BLaER1 treated with 17β-estradiol and CSF1 and Interleukin-3, amounts not matched to agents 10 nM and 100 nM (cell line): ENCODE data around the gene NAT8L.

Experiments
- H3K27ac ChIP-seq, 11 experiments: shearing (Covaris generic); formaldehyde crosslinking; 2 replicates each; pipeline ENCODE4 v1.8.1; 2022
- H3K27me3 ChIP-seq, 11 experiments: shearing (Covaris generic); formaldehyde crosslinking; 2 replicates each; pipeline ENCODE4 v1.8.1; 2022
- H3K36me3 ChIP-seq, 11 experiments: shearing (Covaris generic); formaldehyde crosslinking; 2 replicates each; pipeline ENCODE4 v1.8.1; 2022
- H3K4me1 ChIP-seq, 10 experiments: shearing (Covaris generic); formaldehyde crosslinking; 2 replicates each; pipeline ENCODE4 v1.8.1; 2022
- H3K4me2 ChIP-seq, 11 experiments: shearing (Covaris generic); formaldehyde crosslinking; 2 replicates each; pipeline ENCODE4 v1.8.1; 2022
- H3K4me3 ChIP-seq, 10 experiments: shearing (Covaris generic); formaldehyde crosslinking; 2 replicates each; pipeline ENCODE4 v1.8.1; 2022
- H3K9ac ChIP-seq, 11 experiments: shearing (Covaris generic); formaldehyde crosslinking; 2 replicates each; pipeline ENCODE4 v1.8.1; 2022
- H3K9me3 ChIP-seq, 11 experiments: shearing (Covaris generic); formaldehyde crosslinking; replicated peaks in 1 of 11; 2 replicates each; pipeline ENCODE4 v1.8.1; 2022
- H4K20me1 ChIP-seq, 11 experiments: shearing (Covaris generic); formaldehyde crosslinking; 2 replicates each; pipeline ENCODE4 v1.8.1; 2022
- Cebpa-rat ChIP-seq, 11 experiments: shearing (Covaris generic); IDR thresholded peaks; 2 replicates each; pipeline ENCODE4 v1.8.1; 2022

The NAT8L gene

DNA sequence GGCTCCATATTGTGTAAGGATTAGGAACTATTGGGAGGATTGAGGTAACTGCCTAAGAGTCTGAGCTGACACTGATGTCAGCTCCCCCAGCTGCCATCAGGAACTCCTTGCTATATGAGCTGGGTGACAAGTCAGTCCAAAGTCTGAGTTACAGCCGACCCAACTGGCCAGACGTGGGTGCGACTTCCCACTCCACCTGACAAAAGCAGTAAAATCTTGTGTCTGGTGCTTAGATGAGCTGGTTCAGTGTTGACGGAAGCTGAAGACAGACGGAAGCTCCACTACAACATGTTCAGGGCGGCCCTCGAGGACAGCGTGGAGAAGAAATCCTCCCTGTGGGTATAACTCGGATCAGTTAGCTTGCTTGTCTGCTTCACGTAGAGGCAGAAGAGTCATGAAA is 22.8 kb upstream of the NAT8L start:
- TF ChIP-seq Cebpa-rat (IDR thresholded peaks at IDR 0.05): no peak
- Histone ChIP-seq H3K27me3 (peaks cover 25 to 32% (median 28%) of the 10 kb centered on the region in 11 experiments), H3K4me3 (no peak overlapping the region)

GRCh38 chr4:2036866-2037265 is 22.3 kb upstream of the NAT8L start:
- H3K4me3 ChIP-seq: no peak overlapping the region
- no peaks in the 10 kb centered on the region for H3K36me3 ChIP-seq
- no peak for TF ChIP-seq Cebpa-rat (IDR thresholded peaks at IDR 0.05)
- H4K20me1 ChIP-seq: no peaks in the 10 kb centered on the region; a peak in 1 of 22 replicates
- H3K27ac ChIP-seq: no peak overlapping the region
- H3K27me3 ChIP-seq: peaks cover 29 to 37% (median 33%) of the 10 kb centered on the region in 11 experiments
- no peak overlapping the region for H3K9ac ChIP-seq
- H3K9me3 ChIP-seq: no peaks in the 10 kb centered on the region
- peaks cover 0 to 8% (median 6%) of the 10 kb centered on the region in 10 experiments; a peak in 14 of 20 replicates for H3K4me1 ChIP-seq
- peak overlapping the region in 1 of 11 experiments; percentile 23; a peak in 1 of 22 replicates for H3K4me2 ChIP-seq

More for the DNA sequence above, 22.8 kb upstream of the NAT8L start:
- Histone ChIP-seq H3K4me1 (peaks cover 0 to 4% (median 3%) of the 10 kb centered on the region in 10 experiments; a peak in 14 of 20 replicates), H4K20me1 (no peaks in the 10 kb centered on the region; a peak in 1 of 22 replicates), H3K9ac (no peak overlapping the region), H3K9me3 (no peaks in the 10 kb centered on the region), H3K36me3 (no peaks in the 10 kb centered on the region), H3K27ac (no peak overlapping the region), H3K4me2 (no peak overlapping the region)

- Histone ChIP-seq H3K27ac (no peak overlapping the region), H3K4me1 (peaks cover 15 to 37% (median 34%) of the 10 kb centered on the region in 10 experiments; a peak in 19 of 20 replicates), H4K20me1 (peaks cover 14 to 31% (median 27%) of the 10 kb centered on the region in 11 experiments), H3K9me3 (peaks cover 0 to 7% (median 0%) of the 10 kb centered on the region in 11 experiments; a peak in 1 of 22 replicates), H3K27me3 (peaks cover 29 to 39% (median 36%) of the 10 kb centered on the region in 11 experiments), H3K9ac (peak overlapping the region in 8 of 11 experiments; percentile 65 to 75 (median 74); a peak in 8 of 22 replicates), H3K4me2 (peak overlapping the region; percentile 93 to 100 (median 98)), H3K4me3 (peak overlapping the region; percentile 59 to 77 (median 70)), H3K36me3 (peaks cover 0 to 14% (median 10%) of the 10 kb centered on the region in 11 experiments; a peak in 10 of 22 replicates)
- TF ChIP-seq Cebpa-rat (IDR thresholded peaks at IDR 0.05): no peak
Measured at GRCh38 chr4:2040391-2041238, 18.5 kb upstream of the NAT8L start.

DNA sequence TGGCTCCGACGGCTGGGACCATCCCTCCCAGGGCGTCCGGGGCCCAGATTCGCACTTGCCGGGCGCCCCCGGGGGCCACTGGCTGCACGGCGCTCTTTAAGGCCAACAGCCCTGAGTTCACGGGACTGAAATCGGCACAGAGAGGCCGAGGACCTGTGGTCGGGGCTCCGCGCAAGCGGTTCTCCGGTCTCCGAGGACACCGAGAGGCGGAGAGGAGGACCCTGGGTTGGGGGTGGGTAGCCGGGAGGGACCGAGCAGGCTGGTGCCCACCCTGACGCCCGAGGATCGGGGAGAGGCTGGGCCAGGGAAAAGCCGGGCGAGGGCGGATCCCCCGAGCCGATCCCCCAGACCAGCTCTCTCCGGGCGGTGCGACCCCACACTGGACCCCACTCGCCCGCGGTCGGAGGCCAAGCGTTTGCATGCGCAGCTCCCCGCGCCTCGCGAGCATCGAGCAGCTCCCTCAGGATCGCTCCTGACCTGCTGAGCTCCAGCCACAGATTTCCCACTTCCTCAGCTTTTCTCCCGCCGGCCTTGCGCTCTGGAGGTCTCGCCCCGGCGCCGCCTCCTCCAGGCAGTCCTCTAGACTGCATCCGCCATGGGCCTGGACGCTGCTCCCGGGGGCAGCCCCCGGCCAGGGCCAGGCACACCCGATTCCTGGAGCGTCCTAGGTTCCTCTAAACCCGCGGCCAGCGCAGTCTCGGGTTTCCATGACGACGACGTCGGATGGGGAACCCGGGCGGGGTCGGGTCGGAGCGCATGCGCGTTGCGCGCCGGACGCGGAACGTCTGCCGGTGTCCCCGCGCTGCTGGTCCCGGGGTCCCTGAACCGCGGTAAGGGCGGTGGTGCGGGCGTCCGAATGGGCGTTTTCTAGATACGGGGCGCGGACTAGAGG is 17.6 kb upstream of the NAT8L start:
- peak overlapping the region; percentile 51 to 75 (median 73) for H3K9ac ChIP-seq
- H4K20me1 ChIP-seq: peaks cover 14 to 40% (median 36%) of the 10 kb centered on the region in 11 experiments
- H3K4me2 ChIP-seq: peak overlapping the region; percentile 93 to 100 (median 98)
- H3K9me3 ChIP-seq: peaks cover 0 to 7% (median 0%) of the 10 kb centered on the region in 11 experiments; a peak in 1 of 22 replicates
- peak overlapping the region in 7 of 11 experiments; percentile 21 to 65 (median 43); a peak in 7 of 22 replicates for H3K27ac ChIP-seq
- H3K27me3 ChIP-seq: peaks cover 33 to 47% (median 36%) of the 10 kb centered on the region in 11 experiments
- TF ChIP-seq Cebpa-rat (IDR thresholded peaks at IDR 0.05): no peak
- peak overlapping the region; percentile 59 to 77 (median 70) for H3K4me3 ChIP-seq
- H3K4me1 ChIP-seq: peaks cover 19 to 45% (median 42%) of the 10 kb centered on the region in 10 experiments; a peak in 19 of 20 replicates
- H3K36me3 ChIP-seq: peaks cover 0 to 14% (median 10%) of the 10 kb centered on the region in 11 experiments; a peak in 10 of 22 replicates

DNA sequence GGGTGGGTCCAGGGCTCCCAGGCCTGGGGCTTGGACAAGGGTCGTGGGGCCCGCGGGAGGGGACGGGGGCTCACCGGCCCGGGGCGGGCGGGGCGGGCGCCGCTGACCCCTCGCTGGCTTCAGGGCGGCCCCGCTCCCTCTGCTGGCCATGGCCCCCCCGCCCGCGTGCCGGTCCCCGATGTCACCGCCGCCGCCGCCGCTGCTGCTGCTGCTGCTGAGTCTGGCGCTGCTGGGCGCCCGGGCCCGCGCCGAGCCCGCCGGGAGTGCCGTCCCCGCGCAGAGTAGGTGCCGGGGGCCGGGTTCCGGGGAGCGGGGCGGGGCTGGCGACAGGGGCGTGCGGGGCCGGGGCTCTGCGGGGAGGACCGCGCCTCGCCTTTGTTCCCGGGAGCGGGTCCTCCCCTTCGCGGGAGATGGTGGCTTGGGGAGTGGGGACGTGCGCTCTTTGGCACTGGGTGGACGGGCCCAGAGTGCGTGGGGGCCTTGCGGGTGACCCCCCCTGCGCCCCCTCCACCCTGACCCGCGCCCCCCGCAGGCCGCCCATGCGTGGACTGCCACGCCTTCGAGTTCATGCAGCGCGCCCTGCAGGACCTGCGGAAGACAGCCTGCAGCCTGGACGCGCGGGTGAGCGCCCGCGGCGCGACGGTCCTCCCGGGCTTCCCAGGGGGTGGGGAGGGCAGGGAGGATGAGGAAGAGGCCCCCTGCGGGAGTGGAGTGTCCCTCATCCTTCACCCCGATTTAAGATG is 16.8 kb upstream of the NAT8L start:
- peaks cover 33 to 56% (median 42%) of the 10 kb centered on the region in 11 experiments for H3K27me3 ChIP-seq
- no peak for TF ChIP-seq Cebpa-rat (IDR thresholded peaks at IDR 0.05)

DNA sequence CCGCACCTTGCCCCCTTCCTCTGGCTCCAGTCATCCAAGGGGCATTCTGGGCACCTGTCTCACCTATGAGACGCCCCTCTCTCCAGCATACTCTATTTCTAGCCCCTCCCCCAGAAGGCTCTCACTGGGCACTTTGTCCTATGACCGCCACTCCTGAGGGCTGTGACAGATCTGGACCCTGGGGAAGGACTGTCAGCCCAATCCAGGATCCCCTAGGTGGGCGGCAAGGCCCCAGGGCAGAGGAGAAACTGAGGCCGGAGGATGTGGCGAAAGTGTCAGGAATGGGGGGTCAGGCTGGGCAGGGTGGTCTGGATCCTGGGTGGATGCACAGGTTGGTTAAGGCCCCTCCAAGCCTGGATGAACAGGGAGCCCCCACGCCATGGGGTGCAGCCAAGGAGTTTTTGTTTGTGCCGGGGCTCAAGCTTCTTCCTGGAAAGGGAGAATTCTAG is 16.2 kb upstream of the NAT8L start:
- Histone ChIP-seq H3K4me3 (peak overlapping the region; percentile 59 to 77 (median 70)), H3K9me3 (peaks cover 0 to 7% (median 0%) of the 10 kb centered on the region in 11 experiments; a peak in 1 of 22 replicates), H3K27ac (no peak overlapping the region), H3K4me2 (peak overlapping the region; percentile 79 to 98 (median 90)), H3K9ac (peak overlapping the region in 9 of 11 experiments; percentile 51 to 75 (median 74); a peak in 13 of 22 replicates), H3K27me3 (peaks cover 33 to 61% (median 45%) of the 10 kb centered on the region in 11 experiments), H3K4me1 (peaks cover 26 to 56% (median 50%) of the 10 kb centered on the region in 10 experiments; a peak in 19 of 20 replicates), H3K36me3 (peaks cover 0 to 14% (median 10%) of the 10 kb centered on the region in 11 experiments; a peak in 10 of 22 replicates), H4K20me1 (peaks cover 14 to 46% (median 37%) of the 10 kb centered on the region in 11 experiments)
- no peak for TF ChIP-seq Cebpa-rat (IDR thresholded peaks at IDR 0.05)

More for the DNA sequence above, 16.8 kb upstream of the NAT8L start:
- peaks cover 26 to 54% (median 50%) of the 10 kb centered on the region in 10 experiments; a peak in 19 of 20 replicates for H3K4me1 ChIP-seq
- H4K20me1 ChIP-seq: peaks cover 14 to 43% (median 37%) of the 10 kb centered on the region in 11 experiments
- peaks cover 0 to 14% (median 10%) of the 10 kb centered on the region in 11 experiments; a peak in 10 of 22 replicates for H3K36me3 ChIP-seq
- H3K4me2 ChIP-seq: peak overlapping the region; percentile 79 to 100 (median 90)
- H3K4me3 ChIP-seq: peak overlapping the region; percentile 59 to 77 (median 70)
- peaks cover 0 to 7% (median 0%) of the 10 kb centered on the region in 11 experiments; a peak in 1 of 22 replicates for H3K9me3 ChIP-seq
- H3K9ac ChIP-seq: peak overlapping the region; percentile 51 to 75 (median 73); a peak in 21 of 22 replicates
- peak overlapping the region in 3 of 11 experiments; percentile 56 to 65 (median 62); a peak in 7 of 22 replicates for H3K27ac ChIP-seq

DNA sequence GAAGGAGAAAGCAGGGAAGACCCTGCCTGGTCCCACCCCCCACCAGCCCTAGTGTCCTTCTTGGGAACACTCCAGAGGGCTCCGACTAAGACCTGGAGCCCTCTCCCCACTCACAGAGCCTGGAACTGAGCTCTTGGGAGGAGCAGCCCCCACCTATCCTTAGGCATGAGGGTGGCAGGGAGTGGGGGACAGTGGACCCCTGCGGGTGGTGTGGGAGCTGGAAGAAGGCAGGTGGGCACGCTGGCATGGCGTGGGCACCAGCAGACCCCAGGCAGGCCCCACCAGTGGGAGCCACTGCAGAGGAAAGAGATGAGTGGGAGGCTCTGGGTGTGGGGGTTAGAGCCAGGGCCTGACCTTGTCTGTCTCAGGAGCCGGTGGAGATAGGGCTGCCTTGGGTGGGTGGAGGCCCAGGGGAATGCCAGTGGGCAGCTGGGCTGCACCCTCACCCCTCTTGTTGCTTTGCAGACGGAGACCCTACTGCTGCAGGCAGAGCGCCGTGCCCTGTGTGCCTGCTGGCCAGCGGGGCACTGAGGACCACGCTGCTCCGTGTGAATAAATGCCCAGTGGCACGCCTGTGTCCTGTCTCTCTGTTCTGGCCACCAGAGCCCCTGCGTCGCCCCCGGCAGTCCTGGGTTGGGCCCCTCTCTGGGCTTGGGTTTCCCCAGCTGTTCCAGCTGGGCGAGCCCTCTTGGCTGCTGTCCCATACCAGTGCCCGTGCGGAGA is 15.6 kb upstream of the NAT8L start:
- peak overlapping the region in 1 of 10 experiments; percentile 73; a peak in 2 of 20 replicates for H3K4me3 ChIP-seq
- no peak for TF ChIP-seq Cebpa-rat (IDR thresholded peaks at IDR 0.05)
- no peak overlapping the region for H3K27ac ChIP-seq
- H4K20me1 ChIP-seq: peaks cover 14 to 46% (median 37%) of the 10 kb centered on the region in 11 experiments
- H3K36me3 ChIP-seq: peaks cover 0 to 14% (median 10%) of the 10 kb centered on the region in 11 experiments; a peak in 10 of 22 replicates
- H3K4me2 ChIP-seq: peak overlapping the region; percentile 79 to 98 (median 90); a peak in 21 of 22 replicates
- H3K27me3 ChIP-seq: peaks cover 32 to 61% (median 41%) of the 10 kb centered on the region in 11 experiments
- H3K4me1 ChIP-seq: peaks cover 26 to 56% (median 50%) of the 10 kb centered on the region in 10 experiments; a peak in 19 of 20 replicates
- H3K9ac ChIP-seq: no peak overlapping the region; a peak in 1 of 22 replicates
- H3K9me3 ChIP-seq: peaks cover 0 to 7% (median 0%) of the 10 kb centered on the region in 11 experiments; a peak in 1 of 22 replicates
